GM12878 (cell line): ENCODE measurements around the gene LMNTD2. TPM values are rescaled to one million over a fixed set of nuclear protein-coding genes. Genes with fewer than 3 reads are reported as not detected.
A peak's percentile ranks its signal among the peaks of the same experiment; 100 is the strongest.

Experiments used
- ATAC-seq: fragments of 200-7000 bp; cut with Tn5 transposase; 3 replicates; pipeline ENCODE4 v1.9.1; 2020; ENCODE audit warnings: mild to moderate bottlenecking, moderate library complexity
- BruUV-seq: library from RNA; stranded (reverse); fragments of 400-500 nt; replicated peaks from 2 replicates; lab custom pipeline; 2021; lab: Mats Ljungman, UMichigan
- CTCF ChIA-PET: fragments of 300-600 bp; sonication (Branson Sonifier 250); formaldehyde crosslinking; extraction: SDS; loops from one replicate; lab custom pipeline; 2021; ENCODE audit warnings: inconsistent platforms; lab: Yijun Ruan, JAX
- POLR2A ChIA-PET: fragments of 350-600 bp; formaldehyde crosslinking; extraction: SDS; loops from one replicate; lab custom pipeline; 2021; ENCODE audit warnings: inconsistent platforms; lab: Charles Lee
- RAD21 ChIA-PET: fragments of 300-600 bp; sonication (Branson Sonifier 250); formaldehyde crosslinking; loops from one replicate; lab custom pipeline; 2023; ENCODE audit warnings: antibody characterized with exemption; ENCODE audit not compliant: unreplicated experiment; lab: Charles Lee
- SMC1A ChIA-PET: fragments of 300-600 bp; sonication (Branson Sonifier 250); formaldehyde crosslinking; loops from one replicate; lab custom pipeline; 2023; ENCODE audit not compliant: unreplicated experiment, uncharacterized antibody; lab: Charles Lee
- DNase-seq: peaks from one replicate; pipeline ENCODE4 v3.0.0-alpha.2; 2011; ENCODE audit warnings: low read depth, low spot score
- FAIRE-seq: peaks from 3 replicates; lab custom pipeline; 2011; peaks lifted over from hg19 to GRCh38; lab: Jason Lieb, UNC
- H2AFZ ChIP-seq: 2 replicates; pipeline ENCODE4 v1.6.0; 2011; ENCODE audit warnings: low read depth, low read length, control low read depth; ENCODE audit not compliant: control insufficient read depth
- H3K27ac ChIP-seq: 2 replicates; pipeline ENCODE4 v1.5.1; 2011; ENCODE audit warnings: control low read depth; ENCODE audit not compliant: control insufficient read depth, insufficient read depth
- H3K27me3 ChIP-seq, 2 experiments: replicated peaks in 1 of 2; 2 replicates each; pipeline versions ENCODE4 v1.6.0 to v1.6.1; 2011; ENCODE audit warnings: low read length in 1 of 2; ENCODE audit not compliant: control insufficient read depth in 2 of 2, insufficient read depth in 2 of 2
- H3K36me3 ChIP-seq, 2 experiments: 2 replicates each; pipeline ENCODE4 v1.5.1; 2011; ENCODE audit warnings: low read length in 1 of 2; ENCODE audit not compliant: control insufficient read depth in 2 of 2, insufficient read depth in 2 of 2
- H3K4me1 ChIP-seq: 2 replicates; pipeline ENCODE4 v1.6.1; 2011; ENCODE audit warnings: mild to moderate bottlenecking, low read length, moderate library complexity, mixed read lengths; ENCODE audit not compliant: control insufficient read depth, insufficient read depth
- H3K4me2 ChIP-seq: 2 replicates; pipeline ENCODE4 v1.6.0; 2011; ENCODE audit warnings: control low read depth; ENCODE audit not compliant: control insufficient read depth, insufficient read depth
- H3K4me3 ChIP-seq: fragments of 200-600 bp; sonication (generic); 2 replicates; pipeline ENCODE4 v1.5.1; 2016
- H3K79me2 ChIP-seq: 2 replicates; pipeline ENCODE4 v1.6.0; 2011; ENCODE audit warnings: low read length; ENCODE audit not compliant: control insufficient read depth, insufficient read depth
- H3K9ac ChIP-seq: 2 replicates; pipeline ENCODE4 v1.8.0; 2011; ENCODE audit warnings: low read length, control low read depth, mixed read lengths; ENCODE audit not compliant: control insufficient read depth, insufficient read depth
- H3K9me3 ChIP-seq: replicated peaks from 3 replicates; pipeline ENCODE4 v1.5.1; 2011; ENCODE audit warnings: mild to moderate bottlenecking, low read length; ENCODE audit not compliant: control insufficient read depth, insufficient read depth
- H4K20me1 ChIP-seq: 2 replicates; pipeline ENCODE4 v1.6.0; 2011; ENCODE audit not compliant: control insufficient read depth, insufficient read depth
- ASH2L ChIP-seq: fragments of 300-600, 200-600 bp; sonication (generic); IDR thresholded peaks from 2 replicates; pipeline ENCODE4 v1.6.1; 2017; ENCODE audit warnings: low read depth, mild to moderate bottlenecking, borderline replicate concordance
- ATF7 ChIP-seq: fragments of 450-650 bp; IDR thresholded peaks from 2 replicates; pipeline ENCODE4 v1.6.1; 2016; ENCODE audit warnings: low read depth, mild to moderate bottlenecking
- BHLHE40 ChIP-seq, 2 experiments: fragments of 450-650 bp in 1 of 2; IDR thresholded peaks; 2 replicates each; pipeline ENCODE4 v1.6.1; 2011 to 2017; ENCODE audit warnings: low read depth in 2 of 2, borderline replicate concordance in 1 of 2, improper control_type of control experiment in 1 of 2, low read length in 1 of 2, mild to moderate bottlenecking in 1 of 2
- IRF4 ChIP-seq: IDR thresholded peaks from 2 replicates; pipeline ENCODE4 v1.6.1; 2011; ENCODE audit warnings: low read depth, low read length
- JUND ChIP-seq: IDR thresholded peaks from 2 replicates; pipeline ENCODE4 v1.6.1; 2012; ENCODE audit warnings: low read depth, mild to moderate bottlenecking, low read length, improper control_type of control experiment, moderate library complexity
- KAT2A ChIP-seq: conservative IDR thresholded peaks from 2 replicates; pipeline ENCODE4 v1.6.1; 2011; ENCODE audit warnings: low read depth, low read length; ENCODE audit not compliant: control insufficient read depth
- NFYB ChIP-seq: IDR thresholded peaks from 2 replicates; pipeline ENCODE4 v1.6.1; 2011; ENCODE audit warnings: low read depth, mild to moderate bottlenecking, low read length, improper control_type of control experiment, moderate library complexity; ENCODE audit not compliant: insufficient read depth
- NR2F1 ChIP-seq: fragments of 450-650 bp; conservative IDR thresholded peaks from 2 replicates; pipeline ENCODE4 v1.6.1; 2017; ENCODE audit warnings: mild to moderate bottlenecking
- NRF1 ChIP-seq: conservative IDR thresholded peaks from 2 replicates; pipeline ENCODE4 v1.6.1; 2011; ENCODE audit warnings: mild to moderate bottlenecking, low read depth, low read length, improper control_type of control experiment
- POLR2AphosphoS2 ChIP-seq: IDR thresholded peaks from 2 replicates; pipeline ENCODE4 v1.6.1; 2011; ENCODE audit warnings: low read depth, mild to moderate bottlenecking, low read length, improper control_type of control experiment, moderate library complexity
- RAD51 ChIP-seq: fragments of 450-650 bp; IDR thresholded peaks from 2 replicates; pipeline ENCODE4 v1.6.1; 2016; ENCODE audit warnings: moderate library complexity, mild to moderate bottlenecking, inconsistent platforms
- WGBS: methylation state at CpG from one replicate; pipeline ENCODE4 v1.1.6; 2016; ENCODE audit warnings: low lambda C conversion rate; ENCODE audit not compliant: insufficient replicate concordance, insufficient coverage; ENCODE audit errors: missing lambda C conversion rate; 5-methylcytosine and 5-hydroxymethylcytosine counted together
- in situ Hi-C: fragments of 300-500 bp; cut with MboI; formaldehyde crosslinking; loops from 9 replicates; pipeline ENCODE4 v1.14.3; 2018; ENCODE audit warnings: mixed read lengths
- intact Hi-C: fragments of 100-400 bp; cut with micrococcal nuclease; formaldehyde crosslinking; loops from one replicate; pipeline ENCODE4 v1.14.2; 2022; ENCODE audit not compliant: unreplicated experiment
- polyA plus RNA-seq, 11 experiments: library from polyadenylated mRNA; depleted of rRNA in 4 of 11; unstranded in 6 of 11; stranded (reverse) in 5 of 11; fragments of >200 nt; fragmentation: Nextera tagmentation in 4 of 11; fragmentation: Illumina TruSeq in 1 of 11; extraction: Ambion mirVana in 4 of 11; extraction: Trizol in 1 of 11; gene quantifications; 1 replicate in 1 of 11; 2 replicates in 10 of 11; pipeline versions ENCODE4 v1.2.1 to v1.2.3, GENCODE V29; 2011 to 2016; ENCODE audit warnings: inconsistent platforms in 2 of 11, missing spikeins in 2 of 11, low read depth in 1 of 11
- total RNA-seq, 4 experiments: library from RNA; depleted of rRNA in 3 of 4; stranded (reverse); fragments of >200 nt in 3 of 4; fragmentation: Illumina TruSeq in 1 of 4; extraction: Trizol in 1 of 4; gene quantifications; 2 replicates each; pipeline versions ENCODE4 v1.2.1 to v1.2.3, GENCODE V29; 2013 to 2021
- TF ChIP-seq, protein P1 (sequence below): fragments of 450-650 bp; IDR thresholded peaks from 2 replicates; pipeline ENCODE4 v1.6.1; 2017; ENCODE audit warnings: mild to moderate bottlenecking, moderate library complexity
- TF ChIP-seq, protein P2 (sequence below): IDR thresholded peaks from 2 replicates; pipeline ENCODE4 v1.6.1; 2011; ENCODE audit warnings: low read depth, mild to moderate bottlenecking, low read length, moderate library complexity, borderline replicate concordance; ENCODE audit errors: extremely low read depth
- TF ChIP-seq, protein P3 (sequence below): fragments of 450-650 bp; IDR thresholded peaks from 2 replicates; pipeline ENCODE4 v1.6.1; 2016; ENCODE audit warnings: mild to moderate bottlenecking

LMNTD2 gene
- total and polyA plus RNA-seq, 10 of the 15 experiments (the other 5 are each of a cell fraction or from before 2014, with no cell fraction given), result 0.22 to 4.1 (median 1.3) TPM; not detected in 2

DNA sequence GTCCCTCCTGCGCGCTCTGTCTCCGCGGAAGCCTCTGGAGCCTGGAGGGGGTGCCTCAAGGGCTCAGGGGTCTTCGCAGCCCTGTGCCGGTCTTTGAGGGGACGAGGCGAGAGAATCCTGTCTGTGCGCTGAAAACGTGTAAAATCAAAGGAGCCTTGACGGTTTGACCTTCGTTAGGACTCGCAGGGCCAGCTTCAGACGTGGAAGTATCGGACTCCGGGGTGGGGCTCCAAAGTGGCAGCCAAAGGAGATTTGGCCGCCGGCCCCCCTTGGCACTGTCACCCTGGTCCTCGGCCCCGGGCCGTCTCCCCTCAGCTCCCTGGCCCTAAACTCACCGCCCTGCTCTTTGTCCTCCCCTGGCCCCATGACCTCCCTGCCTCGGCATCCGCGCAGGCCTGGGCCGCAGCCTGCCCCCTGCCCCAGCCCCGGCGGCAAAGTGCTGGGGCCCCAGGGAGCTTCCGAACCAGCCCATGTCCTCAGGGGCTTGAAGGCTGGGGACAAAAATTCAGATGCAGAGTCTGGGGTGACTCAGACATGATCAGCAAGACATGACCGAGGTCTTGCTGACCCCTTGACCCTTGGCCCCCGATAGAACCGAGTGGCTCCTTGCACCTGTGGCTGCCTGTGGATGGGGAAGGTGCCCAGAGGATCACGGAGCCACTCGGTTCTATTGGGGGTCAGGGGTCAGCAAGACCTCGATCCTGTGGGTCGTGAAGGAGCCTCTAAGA lies 8.8 kb upstream of the LMNTD2 start:
- Histone ChIP-seq H3K27ac (peak overlapping the region; percentile 85), H3K4me2 (peak overlapping the region; percentile 95), H3K27me3 (no peaks in the 10 kb centered on the region), H4K20me1 (no peaks in the 10 kb centered on the region), H3K9ac (peak overlapping the region; percentile 93), H2AFZ (peak overlapping the region; percentile 39; the same call in 1 of the 2 replicates), H3K4me3 (peak overlapping the region; percentile 93), H3K4me1 (peaks cover 13% of the 10 kb centered on the region), H3K79me2 (peaks cover 27% of the 10 kb centered on the region), H3K36me3 (peaks cover 0 to 4% of the 10 kb centered on the region in 2 experiments; a peak in 2 of 4 replicates), H3K9me3 (no peaks in the 10 kb centered on the region)
- BruUV-seq, result TSS peak; percentile 85
- no peak for ATAC-seq
- RAD21 ChIA-PET, result interaction anchor here (1.4 kb wide), 1 partner anchor 14 kb away, joined by 5 read pairs; no protein-coding TSS in a partner anchor
- WGBS, result 34% methylated on average over 36 of the region's 36 CpGs
- CTCF ChIA-PET, result interaction anchor here (1.4 kb wide), 1 partner anchor 157 kb away, joined by 3 read pairs; no protein-coding TSS in a partner anchor
- no peak for DNase-seq
- in situ Hi-C loops (no loop called here), intact Hi-C loops (no loop called here)
- SMC1A ChIA-PET, result no interaction called here
- POLR2A ChIA-PET, result interaction anchor here (0.6 to 1.2 kb wide), 6 partner anchors 8 to 228 kb away, joined by 3 to 7 read pairs (median 5); partner anchors contain the start of genes LMNTD2 and RNH1
- no peak for FAIRE-seq
- TF ChIP-seq BHLHE40 (IDR thresholded peaks at IDR 0.05; ENCODE audit: borderline replicate concordance in 1 of 2, low read depth in 2 of 2, low read length in 1 of 2) (no peak), NR2F1 (peak; percentile 50), RAD51 (no peak), IRF4 (no peak), ASH2L (no peak), NFYB (no peak), JUND (no peak), NRF1 (no peak), KAT2A (no peak), ATF7 (no peak), POLR2AphosphoS2 (no peak)
- TF ChIP-seq, protein P1, sequence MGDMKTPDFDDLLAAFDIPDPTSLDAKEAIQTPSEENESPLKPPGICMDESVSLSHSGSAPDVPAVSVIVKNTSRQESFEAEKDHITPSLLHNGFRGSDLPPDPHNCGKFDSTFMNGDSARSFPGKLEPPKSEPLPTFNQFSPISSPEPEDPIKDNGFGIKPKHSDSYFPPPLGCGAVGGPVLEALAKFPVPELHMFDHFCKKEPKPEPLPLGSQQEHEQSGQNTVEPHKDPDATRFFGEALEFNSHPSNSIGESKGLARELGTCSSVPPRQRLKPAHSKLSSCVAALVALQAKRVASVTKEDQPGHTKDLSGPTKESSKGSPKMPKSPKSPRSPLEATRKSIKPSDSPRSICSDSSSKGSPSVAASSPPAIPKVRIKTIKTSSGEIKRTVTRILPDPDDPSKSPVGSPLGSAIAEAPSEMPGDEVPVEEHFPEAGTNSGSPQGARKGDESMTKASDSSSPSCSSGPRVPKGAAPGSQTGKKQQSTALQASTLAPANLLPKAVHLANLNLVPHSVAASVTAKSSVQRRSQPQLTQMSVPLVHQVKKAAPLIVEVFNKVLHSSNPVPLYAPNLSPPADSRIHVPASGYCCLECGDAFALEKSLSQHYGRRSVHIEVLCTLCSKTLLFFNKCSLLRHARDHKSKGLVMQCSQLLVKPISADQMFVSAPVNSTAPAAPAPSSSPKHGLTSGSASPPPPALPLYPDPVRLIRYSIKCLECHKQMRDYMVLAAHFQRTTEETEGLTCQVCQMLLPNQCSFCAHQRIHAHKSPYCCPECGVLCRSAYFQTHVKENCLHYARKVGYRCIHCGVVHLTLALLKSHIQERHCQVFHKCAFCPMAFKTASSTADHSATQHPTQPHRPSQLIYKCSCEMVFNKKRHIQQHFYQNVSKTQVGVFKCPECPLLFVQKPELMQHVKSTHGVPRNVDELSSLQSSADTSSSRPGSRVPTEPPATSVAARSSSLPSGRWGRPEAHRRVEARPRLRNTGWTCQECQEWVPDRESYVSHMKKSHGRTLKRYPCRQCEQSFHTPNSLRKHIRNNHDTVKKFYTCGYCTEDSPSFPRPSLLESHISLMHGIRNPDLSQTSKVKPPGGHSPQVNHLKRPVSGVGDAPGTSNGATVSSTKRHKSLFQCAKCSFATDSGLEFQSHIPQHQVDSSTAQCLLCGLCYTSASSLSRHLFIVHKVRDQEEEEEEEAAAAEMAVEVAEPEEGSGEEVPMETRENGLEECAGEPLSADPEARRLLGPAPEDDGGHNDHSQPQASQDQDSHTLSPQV, result no peak
- TF ChIP-seq, protein P2, sequence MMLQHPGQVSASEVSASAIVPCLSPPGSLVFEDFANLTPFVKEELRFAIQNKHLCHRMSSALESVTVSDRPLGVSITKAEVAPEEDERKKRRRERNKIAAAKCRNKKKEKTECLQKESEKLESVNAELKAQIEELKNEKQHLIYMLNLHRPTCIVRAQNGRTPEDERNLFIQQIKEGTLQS, result no peak
- TF ChIP-seq, protein P3, sequence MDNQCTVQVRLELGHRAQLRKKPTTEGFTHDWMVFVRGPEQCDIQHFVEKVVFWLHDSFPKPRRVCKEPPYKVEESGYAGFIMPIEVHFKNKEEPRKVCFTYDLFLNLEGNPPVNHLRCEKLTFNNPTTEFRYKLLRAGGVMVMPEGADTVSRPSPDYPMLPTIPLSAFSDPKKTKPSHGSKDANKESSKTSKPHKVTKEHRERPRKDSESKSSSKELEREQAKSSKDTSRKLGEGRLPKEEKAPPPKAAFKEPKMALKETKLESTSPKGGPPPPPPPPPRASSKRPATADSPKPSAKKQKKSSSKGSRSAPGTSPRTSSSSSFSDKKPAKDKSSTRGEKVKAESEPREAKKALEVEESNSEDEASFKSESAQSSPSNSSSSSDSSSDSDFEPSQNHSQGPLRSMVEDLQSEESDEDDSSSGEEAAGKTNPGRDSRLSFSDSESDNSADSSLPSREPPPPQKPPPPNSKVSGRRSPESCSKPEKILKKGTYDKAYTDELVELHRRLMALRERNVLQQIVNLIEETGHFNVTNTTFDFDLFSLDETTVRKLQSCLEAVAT, result peak; percentile 64
